Kidney (tissue), 14 donors: ENCODE results near the gene MARK2. TPM values are rescaled to one million over a fixed set of nuclear protein-coding genes. Genes with fewer than 3 reads are reported as not detected.

Experiments
- DNase-seq, 5 donors: peaks; one replicate each; pipeline ENCODE4 v3.0.0-alpha.2; 2013 to 2020
- FAIRE-seq: peaks from 2 replicates; lab custom pipeline; 2012; peaks lifted over from hg19 to GRCh38; lab: Jason Lieb, UNC
- H3K27ac ChIP-seq, 2 donors: one replicate each; pipeline ENCODE4 v1.7.0; 2013; ENCODE audit warnings: low read depth in 2 of 2, low read length in 2 of 2, inconsistent platforms in 1 of 2
- H3K27me3 ChIP-seq: one replicate; pipeline ENCODE4 v1.7.1; 2013; ENCODE audit warnings: low read length, inconsistent platforms; ENCODE audit not compliant: control insufficient read depth, insufficient read depth
- H3K36me3 ChIP-seq, 3 donors: one replicate each; pipeline versions ENCODE4 v1.7.0 to v1.7.1; 2013; ENCODE audit warnings: low read length in 3 of 3, control low read depth in 1 of 3, inconsistent platforms in 1 of 3; ENCODE audit not compliant: insufficient read depth in 3 of 3, control insufficient read depth in 2 of 3
- H3K4me1 ChIP-seq, 3 donors: one replicate each; pipeline versions ENCODE4 v1.7.0 to v1.7.1; 2013; ENCODE audit warnings: low read length in 3 of 3, inconsistent platforms in 1 of 3, low read depth in 1 of 3; ENCODE audit not compliant: control insufficient read depth in 2 of 3, insufficient read depth in 2 of 3
- H3K4me3 ChIP-seq, 3 donors: one replicate each; pipeline versions ENCODE4 v1.7.0 to v1.8.1; 2013; ENCODE audit warnings: low read length in 3 of 3, control low read depth in 1 of 3, inconsistent platforms in 1 of 3
- H3K9ac ChIP-seq, 3 donors: one replicate each; pipeline versions ENCODE4 v1.7.0 to v1.7.1; 2013; ENCODE audit warnings: low read length in 3 of 3, control low read depth in 1 of 3, inconsistent platforms in 1 of 3
- H3K9me3 ChIP-seq, 3 donors: one replicate each; pipeline versions ENCODE4 v1.7.0 to v1.7.1; 2013; ENCODE audit warnings: low read length in 3 of 3, control low read depth in 1 of 3, inconsistent platforms in 1 of 3; ENCODE audit not compliant: control insufficient read depth in 2 of 3, insufficient read depth in 1 of 3
- intact Hi-C: fragments of 100-400 bp; cut with DNase I; formaldehyde crosslinking; loops from one replicate; pipeline ENCODE4 v1.11.1; 2022
- polyA plus RNA-seq: library from polyadenylated mRNA; stranded (reverse); fragments of 350-450 nt; fragmentation: Illumina TruSeq; extraction: RNeasy Lipid Tissue Mini Kit (QIAGEN cat#74804); gene quantifications from one replicate; pipeline ENCODE4 v1.2.3, GENCODE V29; 2014; ENCODE audit warnings: low read depth, low replicate concordance; ENCODE audit not compliant: insufficient read depth
- total RNA-seq: library from RNA; stranded (reverse); fragmentation: NEBNext Ultra II Directional; extraction: Animal tissue kit (Norgen Biotek cat#: 25700); gene quantifications from one replicate; pipeline ENCODE4 v1.2.1, GENCODE V29; 2021
- TF ChIP-seq, protein P1 (sequence below): IDR thresholded peaks from 3 replicates; pipeline ENCODE4 v1.5.1; 2012; ENCODE audit warnings: mild to moderate bottlenecking, moderate library complexity, borderline replicate concordance; ENCODE audit not compliant: insufficient read depth; ENCODE audit errors: extremely low read depth
- donor health status: control.
- donor health status: control.
- donor health status: control.
- donor health status: control.
- donor health status: control.
- donor health status: DM: yes; HTN: yes; CAD: no.
- donor health status: Normal renal cell carcinoma (clear cell type).

Gene MARK2
- total and polyA plus RNA-seq, 2 donors from 2014 or later: 11.7 to 42.6 TPM

DNA sequence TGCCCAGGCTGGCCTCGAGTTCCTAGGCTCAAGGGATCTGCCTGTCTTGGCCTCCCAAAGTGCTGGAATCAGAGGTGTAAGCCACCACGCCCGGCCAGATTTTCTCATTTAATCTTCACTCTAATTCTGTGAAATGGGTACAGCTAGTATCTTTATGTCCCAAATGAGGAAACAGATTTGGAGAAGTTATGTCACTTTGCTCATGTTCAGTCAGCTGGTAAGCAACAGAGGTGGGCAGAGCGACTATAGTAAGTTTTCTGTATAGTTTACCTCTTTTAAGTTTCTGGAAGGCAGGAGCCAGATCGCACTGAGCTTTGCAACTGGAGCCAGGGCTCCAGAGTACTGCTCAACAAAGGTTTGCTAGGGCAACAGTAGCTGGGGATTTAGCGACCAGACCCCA lies 44.9 kb downstream of the MARK2 start:
- intact Hi-C loops: no loop called here
- Histone ChIP-seq H3K9me3 (no peaks in the 10 kb centered on the region), H3K4me3 (no peak overlapping the region), H3K27ac (no peak overlapping the region), H3K27me3 (no peaks in the 10 kb centered on the region), H3K36me3 (peaks cover 0 to 2% (median 0%) of the 10 kb centered on the region in 3 donors), H3K9ac (no peak overlapping the region), H3K4me1 (peaks cover 2 to 31% (median 20%) of the 10 kb centered on the region in 3 donors)
- FAIRE-seq: no peak
- DNase-seq: peak in 1 of 5 donors; percentile 6
- TF ChIP-seq, protein P1, sequence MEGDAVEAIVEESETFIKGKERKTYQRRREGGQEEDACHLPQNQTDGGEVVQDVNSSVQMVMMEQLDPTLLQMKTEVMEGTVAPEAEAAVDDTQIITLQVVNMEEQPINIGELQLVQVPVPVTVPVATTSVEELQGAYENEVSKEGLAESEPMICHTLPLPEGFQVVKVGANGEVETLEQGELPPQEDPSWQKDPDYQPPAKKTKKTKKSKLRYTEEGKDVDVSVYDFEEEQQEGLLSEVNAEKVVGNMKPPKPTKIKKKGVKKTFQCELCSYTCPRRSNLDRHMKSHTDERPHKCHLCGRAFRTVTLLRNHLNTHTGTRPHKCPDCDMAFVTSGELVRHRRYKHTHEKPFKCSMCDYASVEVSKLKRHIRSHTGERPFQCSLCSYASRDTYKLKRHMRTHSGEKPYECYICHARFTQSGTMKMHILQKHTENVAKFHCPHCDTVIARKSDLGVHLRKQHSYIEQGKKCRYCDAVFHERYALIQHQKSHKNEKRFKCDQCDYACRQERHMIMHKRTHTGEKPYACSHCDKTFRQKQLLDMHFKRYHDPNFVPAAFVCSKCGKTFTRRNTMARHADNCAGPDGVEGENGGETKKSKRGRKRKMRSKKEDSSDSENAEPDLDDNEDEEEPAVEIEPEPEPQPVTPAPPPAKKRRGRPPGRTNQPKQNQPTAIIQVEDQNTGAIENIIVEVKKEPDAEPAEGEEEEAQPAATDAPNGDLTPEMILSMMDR: no peak

DNA sequence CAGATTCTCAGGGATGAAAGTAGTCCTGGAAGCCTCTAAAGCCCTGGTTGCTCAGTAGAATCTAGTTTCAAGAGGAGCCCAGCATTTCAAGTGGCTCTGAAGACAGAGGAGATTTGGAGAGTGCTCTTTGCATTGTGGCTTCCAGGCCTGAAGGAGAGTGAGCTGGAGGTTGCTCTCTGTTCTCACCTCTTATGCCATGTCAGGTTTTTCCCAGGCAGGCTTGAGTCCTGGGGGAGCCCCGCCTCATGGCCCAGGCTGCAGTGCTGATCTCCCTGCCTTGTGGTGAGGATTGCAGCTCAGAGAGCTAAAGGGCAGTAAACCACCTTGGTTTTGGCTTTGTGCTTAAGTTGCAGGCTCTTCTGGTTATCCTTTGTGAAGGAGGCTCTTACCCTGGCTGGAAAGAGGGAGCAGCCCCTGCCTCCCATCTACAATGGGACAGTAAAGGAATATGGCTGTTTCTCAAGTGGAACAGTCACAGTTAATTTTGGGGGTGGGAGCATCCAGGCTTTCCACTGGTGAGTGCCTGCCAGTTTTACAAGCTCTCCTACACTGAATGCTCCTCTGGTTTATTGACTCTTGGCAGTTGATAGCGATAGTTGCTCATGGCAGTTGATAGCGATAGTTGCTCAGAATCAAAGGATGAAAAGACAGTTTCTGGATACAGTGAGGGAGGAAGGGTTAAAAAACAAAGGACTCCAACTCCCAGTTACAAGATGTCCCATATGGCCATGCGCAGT lies 45.5 kb downstream of the MARK2 start:
- intact Hi-C loops: no loop called here
- no peak overlapping the region for H3K27ac ChIP-seq
- H3K36me3 ChIP-seq: peaks cover 0 to 2% (median 0%) of the 10 kb centered on the region in 3 donors
- H3K9ac ChIP-seq: no peak overlapping the region
- peaks cover 2 to 36% (median 25%) of the 10 kb centered on the region in 3 donors for H3K4me1 ChIP-seq
- H3K9me3 ChIP-seq: no peaks in the 10 kb centered on the region
- no peaks in the 10 kb centered on the region for H3K27me3 ChIP-seq
- FAIRE-seq (no peak), DNase-seq (peak in 1 of 5 donors; percentile 8)
- no peak overlapping the region for H3K4me3 ChIP-seq
- TF ChIP-seq, protein P1: no peak

DNA sequence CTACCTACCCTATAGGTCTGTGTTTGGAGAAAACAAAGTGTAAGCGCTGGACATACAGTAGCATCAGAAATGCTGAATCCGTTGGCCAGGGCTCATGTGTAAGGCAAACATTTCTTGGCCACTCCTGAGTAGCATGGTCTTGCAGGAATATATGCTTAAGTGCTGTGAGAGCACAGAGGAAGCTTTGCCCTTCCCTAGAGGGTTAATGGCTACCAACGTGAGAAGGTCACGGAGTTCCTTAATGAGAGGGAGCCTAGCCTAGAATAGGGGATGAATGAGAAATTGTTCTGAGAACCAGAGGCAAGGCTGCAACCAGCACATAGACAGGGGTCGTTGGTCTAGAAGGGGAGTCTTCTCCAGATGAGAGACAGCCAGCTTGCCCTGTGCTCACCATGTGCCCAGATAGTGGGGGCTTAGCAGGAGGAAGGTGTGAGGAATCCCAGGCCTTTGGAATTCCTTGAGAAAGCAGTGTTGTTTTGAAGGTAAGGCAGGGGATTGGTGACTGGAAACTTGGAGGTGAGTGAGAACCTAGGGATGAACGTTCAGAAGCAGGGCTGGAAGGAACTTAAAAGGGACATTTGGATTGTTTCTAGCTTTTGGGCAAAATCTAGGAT lies 48.6 kb downstream of the MARK2 start:
- Histone ChIP-seq H3K36me3 (no peaks in the 10 kb centered on the region), H3K9ac (peak overlapping the region in 2 of 3 donors; percentile 34 to 60), H3K4me3 (peak overlapping the region in 1 of 3 donors; percentile 60), H3K27me3 (no peaks in the 10 kb centered on the region), H3K9me3 (no peaks in the 10 kb centered on the region), H3K27ac (peak overlapping the region; percentile 91 to 95), H3K4me1 (peaks cover 2 to 51% (median 32%) of the 10 kb centered on the region in 3 donors)
- DNase-seq (no peak), FAIRE-seq (no peak)
- intact Hi-C loops: no loop called here
- TF ChIP-seq, protein P1: no peak
